DND-41 (cell line): ENCODE results near the gene MACROD1.

Experiments
- ATAC-seq: fragments of 200-7000 bp; cut with Tn5 transposase; 3 replicates; pipeline ENCODE4 v1.9.1; 2021; ENCODE audit warnings: low read depth; ENCODE audit not compliant: insufficient read depth
- DNase-seq: peaks from one replicate; pipeline ENCODE4 v3.0.0-alpha.2; 2020
- H2AFZ ChIP-seq: 2 replicates; pipeline ENCODE4 v1.6.0; 2012; ENCODE audit warnings: low read depth, low read length
- H3K27ac ChIP-seq: 2 replicates; pipeline ENCODE4 v1.5.1; 2012; ENCODE audit warnings: low read length, inconsistent platforms
- H3K27me3 ChIP-seq: fragments of 200-600 bp; sonication (generic); 2 replicates; pipeline ENCODE4 v1.6.0; 2012; ENCODE audit warnings: low read length, mild to moderate bottlenecking, inconsistent platforms; ENCODE audit not compliant: insufficient read depth, poor library complexity
- H3K36me3 ChIP-seq: 2 replicates; pipeline ENCODE4 v1.5.1; 2012; ENCODE audit warnings: low read length, inconsistent platforms; ENCODE audit not compliant: insufficient read depth
- H3K4me1 ChIP-seq: 2 replicates; pipeline ENCODE4 v1.5.1; 2012; ENCODE audit warnings: mild to moderate bottlenecking, low read length; ENCODE audit not compliant: insufficient read depth
- H3K4me2 ChIP-seq: 2 replicates; pipeline ENCODE4 v1.6.0; 2012; ENCODE audit warnings: mild to moderate bottlenecking, moderate library complexity, low read length, inconsistent platforms; ENCODE audit not compliant: insufficient read depth
- H3K4me3 ChIP-seq, 2 experiments: fragments of 200-600 bp in 1 of 2; shearing (Covaris generic) in 1 of 2; 2 replicates each; pipeline ENCODE4 v1.5.1; 2012 to 2016; ENCODE audit warnings: inconsistent platforms in 2 of 2, low read length in 2 of 2, mild to moderate bottlenecking in 2 of 2, low read depth in 1 of 2, moderate library complexity in 1 of 2
- H3K79me2 ChIP-seq: 2 replicates; pipeline ENCODE4 v1.6.0; 2012; ENCODE audit warnings: low read length, inconsistent platforms; ENCODE audit not compliant: insufficient read depth
- H3K9ac ChIP-seq: 2 replicates; pipeline ENCODE4 v1.6.0; 2012; ENCODE audit warnings: low read depth, mild to moderate bottlenecking, inconsistent platforms, low read length, moderate library complexity
- H3K9me3 ChIP-seq: 2 replicates; pipeline ENCODE4 v1.5.1; 2012; ENCODE audit warnings: low read length, moderate library complexity, mild to moderate bottlenecking, inconsistent platforms; ENCODE audit not compliant: insufficient read depth, severe bottlenecking
- H4K20me1 ChIP-seq: 2 replicates; pipeline ENCODE4 v1.6.0; 2012; ENCODE audit warnings: low read length; ENCODE audit not compliant: insufficient read depth
- EZH2 ChIP-seq: IDR thresholded peaks from 3 replicates; pipeline ENCODE4 v1.6.1; 2012; ENCODE audit warnings: borderline replicate concordance, low read depth, mild to moderate bottlenecking, moderate library complexity, low read length, inconsistent platforms; ENCODE audit not compliant: severe bottlenecking
- TF ChIP-seq, protein P1 (sequence below): IDR thresholded peaks from 2 replicates; pipeline ENCODE4 v1.5.1; 2012; ENCODE audit warnings: borderline replicate concordance, low read length, moderate library complexity, mild to moderate bottlenecking; ENCODE audit not compliant: poor library complexity, severe bottlenecking; ENCODE audit errors: extremely low read depth

MACROD1 gene

GRCh38 chr11:63997801-63998337 lies 168.0 kb downstream of the MACROD1 start:
- no peak overlapping the region for H3K4me3 ChIP-seq
- H2AFZ ChIP-seq: no peak overlapping the region
- no peak overlapping the region for H3K4me2 ChIP-seq
- no peak overlapping the region for H3K9ac ChIP-seq
- peaks cover 79% of the 10 kb centered on the region for H3K36me3 ChIP-seq
- DNase-seq (no peak), ATAC-seq (no peak)
- no peaks in the 10 kb centered on the region for H3K9me3 ChIP-seq
- H3K4me1 ChIP-seq: no peaks in the 10 kb centered on the region
- TF ChIP-seq, protein P1, sequence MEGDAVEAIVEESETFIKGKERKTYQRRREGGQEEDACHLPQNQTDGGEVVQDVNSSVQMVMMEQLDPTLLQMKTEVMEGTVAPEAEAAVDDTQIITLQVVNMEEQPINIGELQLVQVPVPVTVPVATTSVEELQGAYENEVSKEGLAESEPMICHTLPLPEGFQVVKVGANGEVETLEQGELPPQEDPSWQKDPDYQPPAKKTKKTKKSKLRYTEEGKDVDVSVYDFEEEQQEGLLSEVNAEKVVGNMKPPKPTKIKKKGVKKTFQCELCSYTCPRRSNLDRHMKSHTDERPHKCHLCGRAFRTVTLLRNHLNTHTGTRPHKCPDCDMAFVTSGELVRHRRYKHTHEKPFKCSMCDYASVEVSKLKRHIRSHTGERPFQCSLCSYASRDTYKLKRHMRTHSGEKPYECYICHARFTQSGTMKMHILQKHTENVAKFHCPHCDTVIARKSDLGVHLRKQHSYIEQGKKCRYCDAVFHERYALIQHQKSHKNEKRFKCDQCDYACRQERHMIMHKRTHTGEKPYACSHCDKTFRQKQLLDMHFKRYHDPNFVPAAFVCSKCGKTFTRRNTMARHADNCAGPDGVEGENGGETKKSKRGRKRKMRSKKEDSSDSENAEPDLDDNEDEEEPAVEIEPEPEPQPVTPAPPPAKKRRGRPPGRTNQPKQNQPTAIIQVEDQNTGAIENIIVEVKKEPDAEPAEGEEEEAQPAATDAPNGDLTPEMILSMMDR: no peak
- no peak for TF ChIP-seq EZH2
- peaks cover 67% of the 10 kb centered on the region for H4K20me1 ChIP-seq
- H3K79me2 ChIP-seq: peaks cover 15% of the 10 kb centered on the region
- H3K27me3 ChIP-seq: no peaks in the 10 kb centered on the region
- no peak overlapping the region for H3K27ac ChIP-seq

DNA sequence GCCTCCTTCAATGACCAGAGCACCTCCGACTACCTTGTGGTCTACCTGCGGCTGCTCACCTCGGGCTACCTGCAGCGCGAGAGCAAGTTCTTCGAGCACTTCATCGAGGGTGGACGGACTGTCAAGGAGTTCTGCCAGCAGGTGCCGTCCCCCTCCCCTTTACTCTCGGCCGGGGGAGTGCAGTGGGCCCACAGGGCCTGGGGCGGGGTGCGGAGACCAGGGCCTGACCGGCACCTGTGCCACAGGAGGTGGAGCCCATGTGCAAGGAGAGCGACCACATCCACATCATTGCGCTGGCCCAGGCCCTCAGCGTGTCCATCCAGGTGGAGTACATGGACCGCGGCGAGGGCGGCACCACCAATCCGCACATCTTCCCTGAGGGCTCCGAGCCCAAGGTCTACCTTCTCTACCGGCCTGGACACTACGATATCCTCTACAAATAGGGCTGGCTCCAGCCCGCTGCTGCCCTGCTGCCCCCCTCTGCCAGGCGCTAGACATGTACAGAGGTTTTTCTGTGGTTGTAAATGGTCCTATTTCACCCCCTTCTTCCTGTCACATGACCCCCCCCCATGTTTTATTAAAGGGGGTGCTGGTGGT lies 168.7 kb downstream of the MACROD1 start:
- ATAC-seq (no peak), DNase-seq (no peak)
- no peaks in the 10 kb centered on the region for H3K9me3 ChIP-seq
- no peak overlapping the region for H3K9ac ChIP-seq
- H3K36me3 ChIP-seq: peaks cover 79% of the 10 kb centered on the region
- H3K4me1 ChIP-seq: no peaks in the 10 kb centered on the region
- no peak overlapping the region for H3K27ac ChIP-seq
- no peak overlapping the region for H3K4me3 ChIP-seq
- no peak overlapping the region for H2AFZ ChIP-seq
- no peaks in the 10 kb centered on the region for H3K27me3 ChIP-seq
- H3K4me2 ChIP-seq: no peak overlapping the region
- H3K79me2 ChIP-seq: peaks cover 15% of the 10 kb centered on the region
- H4K20me1 ChIP-seq: peaks cover 61% of the 10 kb centered on the region
- TF ChIP-seq, protein P1: no peak
- no peak for TF ChIP-seq EZH2

DNA sequence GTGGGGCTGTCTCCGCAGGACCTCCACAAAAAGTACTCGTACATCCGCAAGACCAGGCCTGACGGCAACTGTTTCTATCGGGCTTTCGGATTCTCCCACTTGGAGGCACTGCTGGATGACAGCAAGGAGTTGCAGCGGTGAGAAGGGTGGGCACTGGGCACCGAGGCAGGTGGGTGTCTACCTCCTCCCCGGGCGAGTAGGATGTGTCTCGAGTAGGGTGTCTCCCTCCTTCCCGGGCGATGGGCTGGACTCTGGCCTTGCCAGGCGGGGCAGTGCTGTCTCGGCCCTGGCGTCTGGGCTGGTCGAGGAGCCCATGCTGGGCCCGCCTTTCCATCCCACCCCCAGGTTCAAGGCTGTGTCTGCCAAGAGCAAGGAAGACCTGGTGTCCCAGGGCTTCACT lies 169.4 kb downstream of the MACROD1 start:
- no peak for ATAC-seq
- no peak for DNase-seq
- Histone ChIP-seq H3K79me2 (peaks cover 18% of the 10 kb centered on the region), H3K4me2 (no peak overlapping the region), H3K4me3 (no peak overlapping the region), H4K20me1 (peaks cover 56% of the 10 kb centered on the region), H3K9me3 (no peaks in the 10 kb centered on the region), H3K4me1 (no peaks in the 10 kb centered on the region), H3K27me3 (no peaks in the 10 kb centered on the region), H3K27ac (no peak overlapping the region), H3K36me3 (peaks cover 74% of the 10 kb centered on the region), H3K9ac (no peak overlapping the region), H2AFZ (no peak overlapping the region)
- TF ChIP-seq EZH2: no peak
- TF ChIP-seq, protein P1: no peak
